ENCODE data around the gene EN2.
"Not testable (repeated sequence)": the region's sequence is repeated elsewhere in the genome, so short reads cannot be mapped to it uniquely, and the experiment has no call there.

The EN2 gene

DNA sequence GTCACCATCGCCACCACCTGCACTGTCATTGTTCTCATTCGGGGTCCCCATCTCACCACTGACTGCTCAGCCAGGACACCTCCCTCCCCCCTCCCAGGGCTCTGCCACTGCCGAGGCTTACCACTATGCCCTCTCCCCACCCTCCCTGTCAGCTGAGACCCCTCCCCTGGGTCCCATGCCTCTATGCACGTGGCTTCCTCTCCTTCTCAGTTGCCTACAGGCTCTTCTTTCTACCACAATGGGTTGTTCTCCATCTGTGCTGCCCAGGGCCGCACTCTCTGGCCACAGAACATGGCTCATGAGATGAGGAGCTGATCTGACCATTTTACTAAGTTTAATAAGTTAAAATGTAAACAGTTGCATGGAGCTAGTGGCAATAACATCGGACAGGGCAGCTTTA is 16.1 kb upstream of the EN2 start:
- no peak overlapping the region for H3K27ac ChIP-seq (ENCODE audit: low read depth, low read length)
- H3K4me1 ChIP-seq (ENCODE audit: control insufficient read depth, insufficient read depth, low read length) = no peaks in the 10 kb centered on the region
- no peak overlapping the region for H3K4me3 ChIP-seq (ENCODE audit: low read depth, low read length)
- no peaks in the 10 kb centered on the region for H3K36me3 ChIP-seq (ENCODE audit: control insufficient read depth, insufficient read depth, low read length)
- peaks cover 79% of the 10 kb centered on the region for H3K27me3 ChIP-seq (ENCODE audit: control insufficient read depth, insufficient read depth, low read length)
- no peak overlapping the region for H3K9ac ChIP-seq (ENCODE audit: low read depth, low read length)
- no peaks in the 10 kb centered on the region for H3K9me3 ChIP-seq (ENCODE audit: control insufficient read depth, insufficient read depth, low read length)

DNA sequence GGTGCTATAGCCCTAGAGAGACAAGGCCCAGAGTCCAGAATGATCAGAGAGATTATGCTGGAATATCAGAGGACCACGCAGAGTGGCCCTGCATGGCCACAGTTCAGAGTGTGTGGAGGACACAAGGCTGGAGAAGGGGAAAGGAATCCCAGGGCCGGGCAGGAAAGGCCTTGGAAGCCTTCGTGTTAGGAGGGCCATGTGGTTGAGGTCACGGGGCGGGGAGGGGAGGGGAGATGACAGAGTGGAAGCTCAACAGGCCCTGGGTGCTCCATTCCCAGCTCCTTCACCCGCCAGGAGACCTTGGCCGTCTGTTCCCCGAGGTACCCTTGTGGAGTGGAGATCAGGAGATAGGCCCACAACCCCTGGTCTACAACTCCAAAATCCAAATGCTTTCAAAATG is 13.2 kb upstream of the EN2 start:
- Histone ChIP-seq H3K36me3 (ENCODE audit: control insufficient read depth, insufficient read depth, low read length) (no peaks in the 10 kb centered on the region), H3K4me1 (ENCODE audit: control insufficient read depth, insufficient read depth, low read length) (peaks cover 11% of the 10 kb centered on the region; the same call in 1 of the 2 replicates), H3K27me3 (ENCODE audit: control insufficient read depth, insufficient read depth, low read length) (peaks cover 89% of the 10 kb centered on the region), H3K4me3 (ENCODE audit: low read depth, low read length) (no peak overlapping the region), H3K9ac (ENCODE audit: low read depth, low read length) (no peak overlapping the region), H3K27ac (ENCODE audit: low read depth, low read length) (no peak overlapping the region), H3K9me3 (ENCODE audit: control insufficient read depth, insufficient read depth, low read length) (no peaks in the 10 kb centered on the region)

DNA sequence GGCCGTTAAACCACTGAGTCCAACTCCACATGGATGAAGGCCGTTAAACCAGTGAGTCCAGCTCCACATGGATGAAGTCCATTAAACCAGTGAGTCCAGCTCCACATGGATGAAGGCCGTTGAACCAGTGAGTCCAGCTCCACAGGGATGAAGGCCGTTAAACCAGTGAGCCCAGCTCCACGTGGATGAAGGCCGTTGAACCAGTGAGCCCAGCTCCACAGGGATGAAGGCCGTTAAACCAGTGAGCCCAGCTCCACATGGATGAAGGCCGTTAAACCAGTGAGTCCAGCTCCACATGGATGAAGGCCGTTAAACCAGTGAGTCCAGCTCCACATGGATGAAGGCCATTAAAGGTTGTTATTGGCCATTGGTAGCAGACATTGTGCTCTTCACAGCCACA is 12.3 kb upstream of the EN2 start:
- not testable (repeated sequence) for H3K4me3 ChIP-seq (ENCODE audit: low read depth, low read length); H3K36me3 ChIP-seq (ENCODE audit: control insufficient read depth, insufficient read depth, low read length); H3K27ac ChIP-seq (ENCODE audit: low read depth, low read length); H3K9me3 ChIP-seq (ENCODE audit: control insufficient read depth, insufficient read depth, low read length); H3K9ac ChIP-seq (ENCODE audit: low read depth, low read length)
- Histone ChIP-seq H3K4me1 (ENCODE audit: control insufficient read depth, insufficient read depth, low read length) (peaks cover 18% of the 10 kb centered on the region; the same call in 1 of the 2 replicates), H3K27me3 (ENCODE audit: control insufficient read depth, insufficient read depth, low read length) (peaks cover 91% of the 10 kb centered on the region)

DNA sequence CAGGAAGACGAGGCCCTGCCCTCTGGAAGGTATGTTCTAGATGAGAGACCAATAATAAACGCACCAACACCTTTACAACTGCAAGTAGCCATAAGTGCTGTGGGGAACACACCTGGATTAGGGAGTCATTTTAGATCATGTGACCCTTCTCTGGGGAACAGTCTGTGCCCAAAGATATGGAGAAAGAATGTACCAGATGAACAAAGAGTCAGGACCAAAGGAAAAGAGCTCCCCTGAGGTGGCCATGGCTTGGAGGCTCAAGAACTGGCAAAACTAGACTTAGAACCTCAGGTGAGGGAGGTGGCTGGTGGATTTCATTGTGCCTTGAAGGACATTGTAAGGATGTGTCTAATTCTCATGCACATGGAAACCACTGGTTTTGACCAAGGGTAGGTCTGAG is 10.3 kb upstream of the EN2 start:
- Histone ChIP-seq H3K27me3 (ENCODE audit: control insufficient read depth, insufficient read depth, low read length) (peaks cover 100% of the 10 kb centered on the region), H3K9me3 (ENCODE audit: control insufficient read depth, insufficient read depth, low read length) (no peaks in the 10 kb centered on the region), H3K4me3 (ENCODE audit: low read depth, low read length) (no peak overlapping the region), H3K9ac (ENCODE audit: low read depth, low read length) (no peak overlapping the region), H3K4me1 (ENCODE audit: control insufficient read depth, insufficient read depth, low read length) (peaks cover 18% of the 10 kb centered on the region; the same call in 1 of the 2 replicates), H3K36me3 (ENCODE audit: control insufficient read depth, insufficient read depth, low read length) (no peaks in the 10 kb centered on the region), H3K27ac (ENCODE audit: low read depth, low read length) (no peak overlapping the region)

DNA sequence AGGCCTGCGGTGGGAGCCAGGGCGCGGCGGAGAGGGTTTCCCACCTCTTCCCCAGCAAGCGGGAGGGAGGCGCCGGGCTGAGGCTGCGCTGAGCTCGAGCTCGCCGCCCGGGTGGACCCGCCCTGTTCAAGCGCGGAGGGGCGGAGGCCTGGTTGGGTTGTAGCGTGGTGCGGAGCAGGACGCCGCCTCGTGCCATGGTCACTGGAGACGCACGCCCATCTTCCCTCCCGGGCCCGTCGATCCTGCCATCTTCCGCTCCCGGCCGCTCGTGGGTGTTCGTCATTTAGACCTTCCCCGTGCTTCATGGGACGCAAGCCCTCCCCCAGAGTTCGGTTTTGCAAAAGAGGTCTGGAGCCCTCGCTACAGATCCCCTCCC is 9.3 kb upstream of the EN2 start:
- Histone ChIP-seq H3K9ac (ENCODE audit: low read depth, low read length) (no peak overlapping the region), H3K36me3 (ENCODE audit: control insufficient read depth, insufficient read depth, low read length) (no peaks in the 10 kb centered on the region), H3K4me1 (ENCODE audit: control insufficient read depth, insufficient read depth, low read length) (peaks cover 18% of the 10 kb centered on the region; the same call in 1 of the 2 replicates), H3K27ac (ENCODE audit: low read depth, low read length) (no peak overlapping the region), H3K9me3 (ENCODE audit: control insufficient read depth, insufficient read depth, low read length) (no peaks in the 10 kb centered on the region), H3K4me3 (ENCODE audit: low read depth, low read length) (peak overlapping the region; percentile 44; the same call in 1 of the 2 replicates), H3K27me3 (ENCODE audit: control insufficient read depth, insufficient read depth, low read length) (peaks cover 100% of the 10 kb centered on the region)

DNA sequence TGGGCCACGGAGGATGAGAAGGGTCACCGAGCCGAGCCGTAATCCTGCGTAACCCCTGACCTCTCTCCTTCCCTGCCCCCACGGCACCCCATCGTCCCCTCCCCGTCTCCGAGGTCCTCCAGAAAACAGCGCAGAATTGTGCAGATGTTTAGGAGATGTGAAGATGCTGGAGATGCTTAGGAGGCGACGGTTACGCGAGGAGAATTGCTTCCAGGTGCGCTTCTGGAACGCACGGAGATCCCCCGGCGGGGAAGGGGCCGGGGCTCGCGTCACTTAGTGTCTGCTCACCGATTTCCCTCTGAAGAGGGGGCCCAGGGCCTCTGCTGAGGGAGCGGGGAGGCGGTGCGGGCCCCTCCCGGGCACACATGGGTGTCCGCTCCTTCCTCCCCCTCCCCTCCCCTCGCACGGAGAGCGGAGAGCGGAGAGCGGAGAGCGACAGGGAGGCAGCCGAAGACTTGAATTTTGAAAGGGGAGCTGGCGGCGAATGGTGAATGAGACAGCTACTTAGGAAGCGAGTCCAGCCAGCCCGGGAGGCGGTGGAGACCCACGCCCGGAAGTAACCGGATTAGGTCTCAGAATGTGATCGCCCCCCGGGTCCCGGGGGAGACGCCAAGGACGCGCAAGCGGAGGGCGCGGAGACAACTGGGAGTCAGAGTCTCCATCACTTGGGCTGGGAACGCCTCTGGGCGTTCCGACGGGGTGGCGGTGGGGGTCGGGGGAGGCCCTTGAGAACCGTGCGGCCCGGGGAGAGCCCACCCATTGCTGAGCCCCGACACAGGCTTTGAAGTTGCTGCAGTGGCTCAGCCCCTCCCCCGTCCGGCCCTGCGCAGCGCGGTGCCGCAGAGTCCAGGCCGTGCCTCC is 8.7 kb upstream of the EN2 start:
- Histone ChIP-seq H3K27me3 (ENCODE audit: control insufficient read depth, insufficient read depth, low read length) (peaks cover 100% of the 10 kb centered on the region), H3K4me3 (ENCODE audit: low read depth, low read length) (peak overlapping the region; percentile 44), H3K9me3 (ENCODE audit: control insufficient read depth, insufficient read depth, low read length) (no peaks in the 10 kb centered on the region)

DNA sequence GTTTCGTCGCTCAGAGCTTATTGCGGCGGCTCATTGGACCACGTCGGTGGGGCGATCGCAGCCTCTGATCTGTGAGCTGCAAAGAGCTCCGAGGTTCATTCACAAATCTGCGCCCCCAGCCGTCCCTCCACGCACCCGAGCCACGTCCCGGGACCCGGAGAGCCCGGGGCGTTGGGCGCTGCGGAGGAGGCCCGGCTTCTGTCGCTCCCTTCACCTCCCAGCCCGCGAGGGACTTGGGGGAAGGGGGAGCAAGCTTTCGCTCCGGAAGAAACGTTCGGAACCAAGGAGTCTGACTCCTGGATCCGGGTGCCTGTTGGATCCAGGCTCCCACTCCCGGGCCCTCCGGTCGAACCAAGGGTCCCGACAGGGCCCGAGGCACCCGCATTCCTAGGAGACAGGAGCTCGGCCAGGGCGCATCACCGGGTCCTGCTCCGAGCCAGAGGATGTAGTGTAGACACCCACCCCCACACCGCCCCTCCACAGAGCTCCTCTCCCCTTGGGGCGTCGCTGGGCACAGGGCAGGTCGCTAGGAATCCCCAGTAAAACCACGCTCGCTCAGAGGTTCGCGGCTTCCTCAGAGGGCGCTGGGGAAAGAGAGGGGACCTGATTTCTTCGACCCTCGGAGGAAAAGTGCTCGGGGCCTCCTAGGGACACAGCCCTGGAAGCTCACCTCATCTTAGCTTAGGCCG is 7.9 kb upstream of the EN2 start:
- Histone ChIP-seq H3K4me1 (ENCODE audit: control insufficient read depth, insufficient read depth, low read length) (peaks cover 18% of the 10 kb centered on the region; the same call in 1 of the 2 replicates), H3K9me3 (ENCODE audit: control insufficient read depth, insufficient read depth, low read length) (no peaks in the 10 kb centered on the region), H3K4me3 (ENCODE audit: low read depth, low read length) (peak overlapping the region; percentile 44; the same call in 1 of the 2 replicates), H3K27ac (ENCODE audit: low read depth, low read length) (no peak overlapping the region), H3K36me3 (ENCODE audit: control insufficient read depth, insufficient read depth, low read length) (no peaks in the 10 kb centered on the region), H3K9ac (ENCODE audit: low read depth, low read length) (no peak overlapping the region), H3K27me3 (ENCODE audit: control insufficient read depth, insufficient read depth, low read length) (peaks cover 100% of the 10 kb centered on the region)

More for the DNA sequence above, 8.7 kb upstream of the EN2 start:
- peaks cover 18% of the 10 kb centered on the region; the same call in 1 of the 2 replicates for H3K4me1 ChIP-seq (ENCODE audit: control insufficient read depth, insufficient read depth, low read length)
- H3K27ac ChIP-seq (ENCODE audit: low read depth, low read length) = no peak overlapping the region
- no peaks in the 10 kb centered on the region for H3K36me3 ChIP-seq (ENCODE audit: control insufficient read depth, insufficient read depth, low read length)
- no peak overlapping the region for H3K9ac ChIP-seq (ENCODE audit: low read depth, low read length)

DNA sequence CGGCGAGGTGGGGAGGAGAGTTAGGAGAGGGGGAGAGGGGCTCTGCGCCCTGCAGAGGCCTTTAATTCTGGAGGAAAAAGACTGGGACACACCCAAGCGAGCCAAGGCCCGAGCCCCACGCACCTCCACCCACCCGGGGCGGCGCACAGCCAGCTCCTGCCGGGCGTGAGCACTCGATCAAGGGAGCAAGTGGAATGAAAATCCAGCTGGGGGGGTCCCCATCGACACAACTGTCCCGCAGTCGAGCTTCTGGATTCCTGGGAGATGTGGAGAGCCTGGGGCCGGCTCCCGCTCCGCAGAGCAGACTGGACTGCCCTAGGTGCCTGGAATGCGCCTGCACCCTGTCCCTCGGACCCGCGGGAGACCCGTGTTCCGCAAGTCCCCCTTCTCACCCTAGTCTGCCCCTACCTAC is 7.4 kb upstream of the EN2 start:
- no peak overlapping the region for H3K27ac ChIP-seq (ENCODE audit: low read depth, low read length)
- no peaks in the 10 kb centered on the region for H3K9me3 ChIP-seq (ENCODE audit: control insufficient read depth, insufficient read depth, low read length)
- peaks cover 100% of the 10 kb centered on the region for H3K27me3 ChIP-seq (ENCODE audit: control insufficient read depth, insufficient read depth, low read length)
- peaks cover 18% of the 10 kb centered on the region; the same call in 1 of the 2 replicates for H3K4me1 ChIP-seq (ENCODE audit: control insufficient read depth, insufficient read depth, low read length)
- H3K9ac ChIP-seq (ENCODE audit: low read depth, low read length) = no peak overlapping the region
- no peaks in the 10 kb centered on the region for H3K36me3 ChIP-seq (ENCODE audit: control insufficient read depth, insufficient read depth, low read length)
- H3K4me3 ChIP-seq (ENCODE audit: low read depth, low read length) = no peak overlapping the region

DNA sequence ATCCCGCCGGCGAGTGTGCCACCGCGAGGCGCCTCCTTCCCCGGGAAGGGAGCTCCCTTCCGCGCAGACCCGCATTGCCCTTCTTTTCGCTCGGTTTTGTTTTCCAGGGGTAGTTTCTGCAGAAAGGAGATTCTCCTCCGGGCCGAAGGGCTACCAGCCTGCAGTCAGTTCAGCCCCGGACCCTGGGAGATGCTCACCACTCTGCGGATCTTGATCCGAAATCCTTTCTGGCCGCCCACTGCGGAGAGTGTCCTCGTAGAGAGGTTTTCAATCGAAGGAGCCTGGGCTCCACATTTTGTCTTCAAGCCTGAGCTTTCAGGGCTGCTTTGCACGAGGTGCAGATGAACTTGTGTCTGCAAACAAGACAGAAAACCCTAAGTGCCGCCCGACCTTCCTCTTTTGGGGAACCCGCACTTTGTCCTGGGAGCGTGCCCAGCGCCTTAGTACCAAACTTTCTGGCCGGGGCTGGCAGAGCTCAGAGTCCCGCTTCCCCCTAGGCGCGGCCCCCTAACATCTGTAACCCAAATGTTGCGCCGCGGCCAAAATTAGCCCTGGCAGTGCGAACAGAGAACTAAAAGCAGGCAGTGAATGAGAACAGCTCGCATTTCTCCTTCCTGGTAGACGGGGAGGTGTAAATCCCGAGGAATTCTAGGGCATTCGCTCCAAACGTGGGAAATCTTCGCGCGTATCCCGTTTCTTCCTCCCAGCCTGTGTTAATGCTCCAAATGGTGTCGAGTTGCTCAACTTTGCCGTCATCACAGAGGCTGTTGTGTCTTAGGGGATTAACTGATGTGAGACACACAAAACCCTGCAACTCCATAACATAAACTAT is 6.7 kb upstream of the EN2 start:
- Histone ChIP-seq H3K9me3 (ENCODE audit: control insufficient read depth, insufficient read depth, low read length) (no peaks in the 10 kb centered on the region), H3K27me3 (ENCODE audit: control insufficient read depth, insufficient read depth, low read length) (peaks cover 100% of the 10 kb centered on the region), H3K27ac (ENCODE audit: low read depth, low read length) (no peak overlapping the region), H3K9ac (ENCODE audit: low read depth, low read length) (no peak overlapping the region), H3K4me1 (ENCODE audit: control insufficient read depth, insufficient read depth, low read length) (peaks cover 18% of the 10 kb centered on the region; the same call in 1 of the 2 replicates), H3K36me3 (ENCODE audit: control insufficient read depth, insufficient read depth, low read length) (no peaks in the 10 kb centered on the region), H3K4me3 (ENCODE audit: low read depth, low read length) (no peak overlapping the region)

DNA sequence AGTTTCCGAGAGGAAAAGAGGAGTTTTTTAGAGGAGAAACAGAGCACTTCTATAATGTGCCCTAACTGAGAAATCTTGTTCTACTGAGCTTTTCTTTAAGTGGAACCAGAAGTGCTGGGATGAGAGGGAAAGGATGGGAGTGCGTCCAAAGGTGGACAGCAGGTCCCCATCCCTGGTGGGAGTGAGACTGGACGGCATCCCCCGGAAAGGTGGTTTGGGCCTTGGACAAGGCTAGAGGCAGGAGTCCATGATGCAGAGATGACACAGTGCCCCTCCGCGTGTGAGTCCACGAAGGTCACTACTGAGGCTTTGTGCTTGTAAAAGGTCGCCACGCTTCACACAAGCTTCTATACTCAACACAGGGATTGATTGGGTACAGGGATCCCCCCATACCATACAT is 6.1 kb upstream of the EN2 start:
- H3K4me3 ChIP-seq (ENCODE audit: low read depth, low read length) = no peak overlapping the region
- peaks cover 20% of the 10 kb centered on the region; the same call in 1 of the 2 replicates for H3K4me1 ChIP-seq (ENCODE audit: control insufficient read depth, insufficient read depth, low read length)
- H3K36me3 ChIP-seq (ENCODE audit: control insufficient read depth, insufficient read depth, low read length) = no peaks in the 10 kb centered on the region
- H3K27me3 ChIP-seq (ENCODE audit: control insufficient read depth, insufficient read depth, low read length) = peaks cover 100% of the 10 kb centered on the region
- H3K9ac ChIP-seq (ENCODE audit: low read depth, low read length) = no peak overlapping the region
- no peak overlapping the region for H3K27ac ChIP-seq (ENCODE audit: low read depth, low read length)
- H3K9me3 ChIP-seq (ENCODE audit: control insufficient read depth, insufficient read depth, low read length) = no peaks in the 10 kb centered on the region

Measured in HUES48 (cell line).